ENCODE results near the gene DBF4B.

GRCh38 chr17:44673893-44674292 is 34.6 kb upstream of the DBF4B start:
- TF ChIP-seq TAF1 (IDR thresholded peaks at IDR 0.05; ENCODE audit: low read depth, low read length) = no peak
- TF ChIP-seq POLR2AphosphoS5 (IDR thresholded peaks at IDR 0.05; ENCODE audit: low read depth, low read length) = no peak
- no peak for TF ChIP-seq POLR2A (IDR thresholded peaks at IDR 0.05; ENCODE audit: low read depth, low read length)
- no peak for TF ChIP-seq SPI1 (IDR thresholded peaks at IDR 0.05; ENCODE audit: low read depth, low read length)
- TF ChIP-seq PAX5 (IDR thresholded peaks at IDR 0.05; ENCODE audit: insufficient read depth, low read length, severe bottlenecking) = no peak
